Upper lobe of right lung (tissue), 1 donor: ENCODE data around the gene NARF. TPM values are rescaled to one million over a fixed set of nuclear protein-coding genes. Genes with fewer than 3 reads are reported as not detected.

ENCODE experiments used
- ATAC-seq: fragments of 200-7000 bp; cut with Tn5 transposase; one replicate; pipeline ENCODE4 v1.9.1; 2020; ENCODE audit warnings: mild to moderate bottlenecking, moderate library complexity
- DNase-seq: peaks from one replicate; pipeline ENCODE4 v3.0.0-alpha.2; 2020
- H3K27ac ChIP-seq: fragments of 200-600 bp; one replicate; pipeline ENCODE4 v1.8.0; 2022
- H3K27me3 ChIP-seq: fragments of 200-600 bp; one replicate; pipeline ENCODE4 v1.8.0; 2022; ENCODE audit warnings: mild to moderate bottlenecking
- H3K36me3 ChIP-seq: fragments of 200-600 bp; one replicate; pipeline ENCODE4 v1.8.0; 2022
- H3K4me1 ChIP-seq: fragments of 200-600 bp; one replicate; pipeline ENCODE4 v1.8.0; 2022
- H3K4me3 ChIP-seq: fragments of 200-600 bp; one replicate; pipeline ENCODE4 v1.8.0; 2022; ENCODE audit warnings: mild to moderate bottlenecking
- H3K9me3 ChIP-seq: fragments of 200-600 bp; one replicate; pipeline ENCODE4 v1.8.0; 2022
- CTCF ChIP-seq: fragments of 200-600 bp; IDR thresholded peaks from one replicate; pipeline ENCODE4 v1.8.0; 2022; ENCODE audit warnings: antibody characterized with exemption
- intact Hi-C: fragments of 100-400 bp; cut with DNase I; formaldehyde crosslinking; loops from one replicate; pipeline ENCODE4 v1.11.0; 2022
- total RNA-seq: library from RNA; stranded (reverse); fragmentation: NEBNext Ultra II Directional; extraction: Animal tissue kit (Norgen Biotek cat#: 25700); gene quantifications from one replicate; pipeline ENCODE4 v1.2.1, GENCODE V29; 2021
- donor health status: DM: no; HTN: yes; CAD: no; lungs with severe emphysema.

NARF gene
- total RNA-seq, 1 donor from 2014 or later, result 54.1 TPM

GRCh38 chr17:82428546-82428945 lies 30.0 kb upstream of the NARF start:
- Histone ChIP-seq H3K4me3 (no peak overlapping the region), H3K9me3 (no peaks in the 10 kb centered on the region), H3K4me1 (no peaks in the 10 kb centered on the region), H3K36me3 (no peaks in the 10 kb centered on the region), H3K27ac (no peak overlapping the region), H3K27me3 (no peaks in the 10 kb centered on the region)
- intact Hi-C loops, result no loop called here
- DNase-seq (no peak), ATAC-seq (no peak)
- no peak for TF ChIP-seq CTCF

DNA sequence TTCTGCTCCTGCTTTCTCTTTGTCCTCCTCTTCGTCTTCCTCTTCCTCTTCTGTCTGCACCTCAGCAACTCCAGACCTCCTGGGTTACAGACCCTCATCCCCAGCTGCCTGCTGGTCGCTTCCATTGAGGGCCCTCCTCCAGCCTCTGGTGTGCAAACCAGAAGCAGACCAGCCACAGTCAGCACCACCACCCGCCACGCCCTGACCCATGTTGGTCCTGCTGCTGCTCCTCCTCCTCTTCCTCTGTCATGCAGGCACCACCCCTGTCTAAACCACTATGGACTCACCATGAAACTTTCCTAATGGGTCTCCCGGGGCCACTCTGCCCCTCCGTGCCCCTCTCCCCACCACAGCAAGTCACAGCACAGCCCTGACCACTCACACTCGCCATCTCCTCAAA lies 28.7 kb upstream of the NARF start:
- TF ChIP-seq CTCF, result no peak
- no peak for DNase-seq
- Histone ChIP-seq H3K9me3 (no peaks in the 10 kb centered on the region), H3K4me1 (no peaks in the 10 kb centered on the region), H3K36me3 (no peaks in the 10 kb centered on the region), H3K4me3 (no peak overlapping the region), H3K27me3 (no peaks in the 10 kb centered on the region), H3K27ac (no peak overlapping the region)
- ATAC-seq, result peak; percentile 12
- intact Hi-C loops, result no loop called here

- DNase-seq (no peak), ATAC-seq (no peak)
- intact Hi-C loops, result no loop called here
- H3K4me1 ChIP-seq, result no peaks in the 10 kb centered on the region
- no peaks in the 10 kb centered on the region for H3K27me3 ChIP-seq
- H3K9me3 ChIP-seq, result no peaks in the 10 kb centered on the region
- no peak overlapping the region for H3K4me3 ChIP-seq
- no peak overlapping the region for H3K27ac ChIP-seq
- no peak for TF ChIP-seq CTCF
- peaks cover 2% of the 10 kb centered on the region for H3K36me3 ChIP-seq
These were observed 26.5 kb upstream of the NARF start for GRCh38 chr17:82432017-82432416.

- intact Hi-C loops, result no loop called here
- TF ChIP-seq CTCF, result no peak
- no peaks in the 10 kb centered on the region for H3K27me3 ChIP-seq
- H3K27ac ChIP-seq, result no peak overlapping the region
- H3K4me1 ChIP-seq, result no peaks in the 10 kb centered on the region
- ATAC-seq, result no peak
- H3K4me3 ChIP-seq, result no peak overlapping the region
- H3K9me3 ChIP-seq, result no peaks in the 10 kb centered on the region
- no peak for DNase-seq
- H3K36me3 ChIP-seq, result peaks cover 7% of the 10 kb centered on the region
These were observed 24.9 kb upstream of the NARF start for GRCh38 chr17:82433560-82434215.

DNA sequence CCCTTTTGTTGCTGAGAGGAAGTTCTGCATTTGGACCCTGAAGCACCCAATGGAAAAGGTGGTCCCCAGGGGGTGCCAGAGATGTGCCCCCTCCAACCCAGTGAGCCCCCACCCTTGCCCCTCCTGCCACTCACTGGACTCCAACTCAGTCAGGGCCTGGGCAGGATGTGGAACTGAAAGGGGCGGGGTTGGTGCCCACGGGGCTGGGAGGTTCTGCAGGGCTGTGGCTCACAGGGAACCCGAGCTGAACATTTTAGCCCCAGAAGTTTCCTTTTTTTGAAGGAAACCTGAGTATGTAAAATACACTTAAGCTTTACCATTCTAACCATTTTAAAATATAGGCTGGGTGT lies 24.4 kb upstream of the NARF start:
- no peaks in the 10 kb centered on the region for H3K4me1 ChIP-seq
- DNase-seq (no peak), ATAC-seq (peak; percentile 28)
- peaks cover 7% of the 10 kb centered on the region for H3K36me3 ChIP-seq
- intact Hi-C loops, result no loop called here
- H3K27ac ChIP-seq, result no peak overlapping the region
- H3K27me3 ChIP-seq, result no peaks in the 10 kb centered on the region
- no peaks in the 10 kb centered on the region for H3K9me3 ChIP-seq
- TF ChIP-seq CTCF, result no peak
- no peak overlapping the region for H3K4me3 ChIP-seq

DNA sequence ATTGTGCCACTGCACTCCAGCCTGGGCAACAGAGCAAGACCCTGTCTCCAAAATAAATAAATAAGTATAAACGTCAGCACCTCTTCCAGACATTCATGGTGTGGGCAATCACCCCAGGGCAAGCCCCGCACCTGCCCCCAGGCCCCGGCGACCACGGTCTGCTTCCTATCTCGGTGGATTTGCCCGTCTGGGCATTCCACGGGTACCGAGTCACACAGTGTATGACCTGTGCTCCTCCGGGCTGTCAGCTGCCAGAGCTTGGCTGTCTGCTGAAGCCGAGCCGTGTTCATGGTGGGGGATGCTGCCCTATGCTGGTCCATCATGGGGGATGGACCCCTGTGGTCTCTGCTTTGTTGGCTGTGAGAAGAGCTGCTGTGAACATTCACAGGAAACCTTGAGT lies 23.4 kb upstream of the NARF start:
- Histone ChIP-seq H3K9me3 (no peaks in the 10 kb centered on the region), H3K4me3 (no peak overlapping the region), H3K4me1 (no peaks in the 10 kb centered on the region), H3K36me3 (peaks cover 7% of the 10 kb centered on the region), H3K27me3 (no peaks in the 10 kb centered on the region), H3K27ac (no peak overlapping the region)
- no peak for ATAC-seq
- intact Hi-C loops, result no loop called here
- no peak for TF ChIP-seq CTCF
- no peak for DNase-seq
